ENCODE measurements around the gene CRIM1.

- no peak for TF ChIP-seq CTCF (IDR thresholded peaks at IDR 0.05)
- no peak for TF ChIP-seq POLR2A (IDR thresholded peaks at IDR 0.05)
Measured at GRCh38 chr2:36490749-36491148, 135.2 kb downstream of the CRIM1 start.

All from vagina (tissue), 2 donors.